Duodenal mucosa (tissue), 2 donors: ENCODE data around the gene IL15.
"Not testable (repeated sequence)": the region's sequence is repeated elsewhere in the genome, so short reads cannot be mapped to it uniquely, and the experiment has no call there.

Experiments used
- H3K27ac ChIP-seq: one replicate; pipeline ENCODE4 v1.7.0; 2013; ENCODE audit warnings: low read depth, low read length
- H3K27me3 ChIP-seq, 2 donors: one replicate each; pipeline ENCODE4 v1.7.0; 2013; ENCODE audit warnings: low read length in 2 of 2, control low read depth in 1 of 2; ENCODE audit not compliant: insufficient read depth in 2 of 2, control insufficient read depth in 1 of 2
- H3K36me3 ChIP-seq, 2 donors: one replicate each; pipeline ENCODE4 v1.7.0; 2013; ENCODE audit warnings: low read length in 2 of 2, control low read depth in 1 of 2; ENCODE audit not compliant: insufficient read depth in 2 of 2, control insufficient read depth in 1 of 2
- H3K4me1 ChIP-seq, 2 donors: one replicate each; pipeline ENCODE4 v1.7.0; 2013; ENCODE audit warnings: low read length in 2 of 2, control low read depth in 1 of 2; ENCODE audit not compliant: insufficient read depth in 2 of 2, control insufficient read depth in 1 of 2
- H3K4me3 ChIP-seq, 2 donors: one replicate each; pipeline ENCODE4 v1.7.0; 2013; ENCODE audit warnings: low read length in 2 of 2, low read depth in 1 of 2
- H3K9ac ChIP-seq, 2 donors: one replicate each; pipeline ENCODE4 v1.7.0; 2013; ENCODE audit warnings: low read length in 2 of 2, low read depth in 1 of 2
- H3K9me3 ChIP-seq, 2 donors: one replicate each; pipeline ENCODE4 v1.7.0; 2013; ENCODE audit warnings: low read length in 2 of 2, control low read depth in 1 of 2; ENCODE audit not compliant: control insufficient read depth in 1 of 2

The IL15 gene

GRCh38 chr4:141691247-141691646 lies 54.9 kb downstream of the IL15 start:
- H3K4me3 ChIP-seq, H3K27me3 ChIP-seq, H3K9ac ChIP-seq, H3K36me3 ChIP-seq, H3K27ac ChIP-seq, H3K9me3 ChIP-seq, H3K4me1 ChIP-seq: not testable (repeated sequence)

- no peak overlapping the region for H3K4me3 ChIP-seq
- H3K9ac ChIP-seq = no peak overlapping the region
- no peaks in the 10 kb centered on the region for H3K27me3 ChIP-seq
- no peaks in the 10 kb centered on the region for H3K36me3 ChIP-seq
- no peaks in the 10 kb centered on the region for H3K4me1 ChIP-seq
- H3K9me3 ChIP-seq = no peaks in the 10 kb centered on the region
- no peak overlapping the region for H3K27ac ChIP-seq
These were observed 55.7 kb downstream of the IL15 start for GRCh38 chr4:141692081-141692480.

- H3K4me3 ChIP-seq = no peak overlapping the region
- no peak overlapping the region for H3K27ac ChIP-seq
- H3K4me1 ChIP-seq = no peaks in the 10 kb centered on the region
- no peaks in the 10 kb centered on the region for H3K9me3 ChIP-seq
- H3K36me3 ChIP-seq = no peaks in the 10 kb centered on the region
- H3K27me3 ChIP-seq = no peaks in the 10 kb centered on the region
- no peak overlapping the region for H3K9ac ChIP-seq
These were observed 60.7 kb downstream of the IL15 start for GRCh38 chr4:141697116-141697515.

GRCh38 chr4:141702472-141703182 lies 66.2 kb downstream of the IL15 start:
- Histone ChIP-seq H3K9me3 (no peaks in the 10 kb centered on the region), H3K4me3 (no peak overlapping the region), H3K27me3 (no peaks in the 10 kb centered on the region), H3K36me3 (no peaks in the 10 kb centered on the region), H3K27ac (no peak overlapping the region), H3K9ac (no peak overlapping the region), H3K4me1 (no peaks in the 10 kb centered on the region)

DNA sequence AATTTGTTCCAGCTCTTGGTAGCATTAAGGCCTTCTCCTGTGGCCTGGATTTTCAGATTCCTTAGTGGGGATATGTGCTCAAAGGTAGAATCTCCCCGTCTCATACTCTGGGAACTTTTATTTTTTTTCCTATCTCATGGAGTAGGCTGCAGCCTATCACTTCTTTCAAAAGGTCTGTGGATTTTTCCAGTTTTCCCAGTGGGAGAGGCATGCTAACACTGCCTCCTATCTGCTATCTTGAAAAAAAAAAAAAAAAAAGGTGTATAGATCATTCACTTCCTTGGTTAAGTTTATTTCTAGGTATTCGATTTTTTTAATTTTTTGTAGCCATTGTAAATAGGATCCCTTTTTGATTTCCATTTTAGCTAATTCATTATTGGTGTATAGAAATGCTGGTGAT lies 67.1 kb downstream of the IL15 start:
- no peak overlapping the region for H3K4me3 ChIP-seq
- H3K36me3 ChIP-seq = no peaks in the 10 kb centered on the region
- H3K27me3 ChIP-seq = no peaks in the 10 kb centered on the region
- no peaks in the 10 kb centered on the region for H3K4me1 ChIP-seq
- no peaks in the 10 kb centered on the region for H3K9me3 ChIP-seq
- no peak overlapping the region for H3K9ac ChIP-seq
- H3K27ac ChIP-seq = no peak overlapping the region

DNA sequence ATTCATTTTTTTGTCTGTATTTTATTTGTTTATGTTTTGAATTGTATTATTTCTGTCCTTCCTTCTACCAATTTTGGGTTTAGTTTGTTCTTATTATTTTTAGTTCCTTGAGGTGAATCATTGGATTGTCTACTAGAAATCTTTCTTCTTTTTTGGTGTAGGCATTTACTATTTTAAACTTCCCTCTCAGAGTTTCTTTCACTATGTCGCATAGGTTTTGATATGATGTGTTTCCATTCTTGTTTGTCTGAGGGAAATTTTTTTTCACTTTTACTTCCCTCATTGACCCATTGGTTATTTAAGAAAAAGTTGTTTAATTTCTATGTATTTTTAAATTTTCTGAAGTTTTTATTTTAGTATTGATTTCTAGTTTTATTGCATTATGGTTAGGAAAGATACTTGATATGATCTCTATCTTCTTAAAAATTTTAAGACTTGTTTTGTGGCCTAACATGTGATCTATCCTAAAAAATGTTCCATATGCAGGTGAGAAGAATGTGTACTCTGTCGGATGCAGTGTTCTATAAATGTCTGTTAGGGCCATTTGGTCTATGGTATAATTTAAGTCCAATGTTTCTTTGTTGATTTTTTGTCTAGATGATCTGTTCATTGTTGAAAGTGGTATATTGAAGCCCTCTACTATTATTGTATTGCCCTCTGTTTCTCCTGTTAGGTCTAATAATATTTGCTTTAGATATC lies 68.8 kb downstream of the IL15 start:
- Histone ChIP-seq H3K9me3 (no peaks in the 10 kb centered on the region), H3K36me3 (no peaks in the 10 kb centered on the region), H3K9ac (no peak overlapping the region), H3K27ac (no peak overlapping the region), H3K27me3 (no peaks in the 10 kb centered on the region), H3K4me1 (no peaks in the 10 kb centered on the region), H3K4me3 (no peak overlapping the region)

- no peak overlapping the region for H3K27ac ChIP-seq
- H3K4me1 ChIP-seq = no peaks in the 10 kb centered on the region
- H3K27me3 ChIP-seq = no peaks in the 10 kb centered on the region
- no peaks in the 10 kb centered on the region for H3K36me3 ChIP-seq
- no peaks in the 10 kb centered on the region for H3K9me3 ChIP-seq
- H3K9ac ChIP-seq = no peak overlapping the region
- no peak overlapping the region for H3K4me3 ChIP-seq
These were observed 69.5 kb downstream of the IL15 start for GRCh38 chr4:141705747-141706377.

GRCh38 chr4:141706445-141706844 lies 70.1 kb downstream of the IL15 start:
- Histone ChIP-seq H3K4me3 (no peak overlapping the region), H3K9ac (no peak overlapping the region)

DNA sequence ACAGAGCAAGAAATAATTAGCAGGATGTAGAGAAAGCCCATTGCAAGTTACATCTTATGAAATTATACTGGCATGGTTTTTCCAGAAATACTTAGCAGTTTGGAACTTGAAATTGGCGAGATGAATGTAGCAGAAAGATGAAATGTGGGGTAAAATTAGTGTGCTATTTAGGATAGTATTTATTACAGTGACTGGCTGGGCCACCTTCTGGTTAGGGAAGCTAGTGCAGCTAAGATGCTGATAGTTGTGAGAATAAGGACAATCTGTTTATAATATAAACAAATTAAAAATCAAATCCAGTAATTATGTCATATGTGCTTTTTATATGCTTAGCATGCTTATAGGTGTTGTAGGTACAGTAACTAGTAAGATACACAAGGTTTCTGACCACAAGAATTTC lies 74.8 kb downstream of the IL15 start:
- Histone ChIP-seq H3K4me1 (no peaks in the 10 kb centered on the region), H3K9ac (no peak overlapping the region)

More at GRCh38 chr4:141706445-141706844, 70.1 kb downstream of the IL15 start:
- Histone ChIP-seq H3K27me3 (no peaks in the 10 kb centered on the region), H3K36me3 (no peaks in the 10 kb centered on the region), H3K9me3 (no peaks in the 10 kb centered on the region), H3K4me1 (no peaks in the 10 kb centered on the region), H3K27ac (no peak overlapping the region)

GRCh38 chr4:141713185-141713584 lies 76.8 kb downstream of the IL15 start:
- H3K9ac ChIP-seq = no peak overlapping the region
- H3K27me3 ChIP-seq = no peaks in the 10 kb centered on the region
- H3K9me3 ChIP-seq = no peaks in the 10 kb centered on the region
- H3K4me3 ChIP-seq = no peak overlapping the region
- H3K4me1 ChIP-seq = no peaks in the 10 kb centered on the region
- H3K27ac ChIP-seq = no peak overlapping the region
- no peaks in the 10 kb centered on the region for H3K36me3 ChIP-seq

More for the DNA sequence above, 74.8 kb downstream of the IL15 start:
- Histone ChIP-seq H3K36me3 (no peaks in the 10 kb centered on the region), H3K27me3 (no peaks in the 10 kb centered on the region), H3K27ac (no peak overlapping the region), H3K9me3 (no peaks in the 10 kb centered on the region), H3K4me3 (no peak overlapping the region)
